ENCODE measurements around the gene NSDHL.

Gene NSDHL

GRCh38 chrX:152817078-152817764 lies 13.6 kb upstream of the NSDHL start:
- TF ChIP-seq, protein P1, sequence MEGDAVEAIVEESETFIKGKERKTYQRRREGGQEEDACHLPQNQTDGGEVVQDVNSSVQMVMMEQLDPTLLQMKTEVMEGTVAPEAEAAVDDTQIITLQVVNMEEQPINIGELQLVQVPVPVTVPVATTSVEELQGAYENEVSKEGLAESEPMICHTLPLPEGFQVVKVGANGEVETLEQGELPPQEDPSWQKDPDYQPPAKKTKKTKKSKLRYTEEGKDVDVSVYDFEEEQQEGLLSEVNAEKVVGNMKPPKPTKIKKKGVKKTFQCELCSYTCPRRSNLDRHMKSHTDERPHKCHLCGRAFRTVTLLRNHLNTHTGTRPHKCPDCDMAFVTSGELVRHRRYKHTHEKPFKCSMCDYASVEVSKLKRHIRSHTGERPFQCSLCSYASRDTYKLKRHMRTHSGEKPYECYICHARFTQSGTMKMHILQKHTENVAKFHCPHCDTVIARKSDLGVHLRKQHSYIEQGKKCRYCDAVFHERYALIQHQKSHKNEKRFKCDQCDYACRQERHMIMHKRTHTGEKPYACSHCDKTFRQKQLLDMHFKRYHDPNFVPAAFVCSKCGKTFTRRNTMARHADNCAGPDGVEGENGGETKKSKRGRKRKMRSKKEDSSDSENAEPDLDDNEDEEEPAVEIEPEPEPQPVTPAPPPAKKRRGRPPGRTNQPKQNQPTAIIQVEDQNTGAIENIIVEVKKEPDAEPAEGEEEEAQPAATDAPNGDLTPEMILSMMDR (IDR thresholded peaks at IDR 0.05): peak; percentile 51
- no peak for TF ChIP-seq ZFX (IDR thresholded peaks at IDR 0.05; ENCODE audit: borderline replicate concordance)
- no peak overlapping the region for H3K27ac ChIP-seq

DNA sequence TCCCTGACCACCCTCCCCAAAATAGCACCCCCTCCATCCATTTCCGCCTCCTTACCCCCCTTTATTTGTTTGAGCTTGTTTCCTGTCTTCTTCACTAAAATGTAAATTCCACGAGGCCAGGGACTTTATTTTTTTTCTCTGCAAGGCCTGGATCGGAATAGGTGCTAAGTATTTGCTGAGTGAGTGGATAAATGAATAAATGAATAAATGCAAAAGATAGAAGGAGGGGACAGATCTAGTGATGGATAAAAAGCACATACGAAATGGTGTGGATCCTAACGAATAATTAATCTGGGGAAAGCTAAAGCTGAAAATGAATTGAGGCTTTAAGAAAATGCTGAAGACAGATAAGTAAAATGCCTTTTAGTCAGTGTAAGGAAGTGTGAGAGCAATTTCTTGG lies 12.5 kb upstream of the NSDHL start:
- TF ChIP-seq ZFX (IDR thresholded peaks at IDR 0.05; ENCODE audit: borderline replicate concordance): no peak
- TF ChIP-seq, protein P1 (IDR thresholded peaks at IDR 0.05): no peak
- H3K27ac ChIP-seq: no peak overlapping the region

DNA sequence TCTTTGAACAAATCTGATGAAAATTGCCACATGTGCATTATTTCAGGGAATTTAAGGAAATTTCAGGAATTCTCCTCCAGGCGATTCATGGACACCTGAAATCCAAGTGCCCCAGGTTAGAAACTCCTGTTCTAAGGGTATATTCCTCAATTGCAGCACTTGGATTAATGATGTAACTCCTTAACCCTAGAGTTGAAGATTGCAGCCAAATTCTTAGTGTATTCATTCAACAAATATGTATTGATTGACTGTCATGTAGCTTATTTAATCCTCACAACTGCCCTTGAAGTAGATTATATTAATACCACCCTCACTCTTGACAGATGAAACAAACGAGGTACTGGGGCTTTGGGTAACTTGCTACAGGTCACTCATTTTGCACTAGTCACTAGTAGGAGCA lies 11.6 kb upstream of the NSDHL start:
- no peak for TF ChIP-seq ZFX (IDR thresholded peaks at IDR 0.05; ENCODE audit: borderline replicate concordance)
- TF ChIP-seq, protein P1 (IDR thresholded peaks at IDR 0.05): no peak

GRCh38 chrX:152819732-152820131 lies 11.1 kb upstream of the NSDHL start:
- no peak for TF ChIP-seq ZFX (IDR thresholded peaks at IDR 0.05; ENCODE audit: borderline replicate concordance)
- TF ChIP-seq, protein P1 (IDR thresholded peaks at IDR 0.05): no peak
- no peak overlapping the region for H3K27ac ChIP-seq

More for the DNA sequence above, 11.6 kb upstream of the NSDHL start:
- H3K27ac ChIP-seq: no peak overlapping the region

GRCh38 chrX:152821145-152821765 lies 9.6 kb upstream of the NSDHL start:
- TF ChIP-seq, protein P1 (IDR thresholded peaks at IDR 0.05): peak; percentile 76
- no peak for TF ChIP-seq ZFX (IDR thresholded peaks at IDR 0.05; ENCODE audit: borderline replicate concordance)
- no peak overlapping the region for H3K27ac ChIP-seq

GRCh38 chrX:152822383-152823086 lies 8.3 kb upstream of the NSDHL start:
- no peak overlapping the region for H3K27ac ChIP-seq
- no peak for TF ChIP-seq ZFX (IDR thresholded peaks at IDR 0.05; ENCODE audit: borderline replicate concordance)
- TF ChIP-seq, protein P1 (IDR thresholded peaks at IDR 0.05): no peak

GRCh38 chrX:152823657-152824056 lies 7.2 kb upstream of the NSDHL start:
- H3K27ac ChIP-seq: no peak overlapping the region
- TF ChIP-seq ZFX (IDR thresholded peaks at IDR 0.05; ENCODE audit: borderline replicate concordance): no peak
- TF ChIP-seq, protein P1 (IDR thresholded peaks at IDR 0.05): no peak
